Tibial nerve (tissue), 4 donors: ENCODE data around the gene HNRNPLL. TPM values are rescaled to one million over a fixed set of nuclear protein-coding genes. Genes with fewer than 3 reads are reported as not detected.

ENCODE experiments used
- DNase-seq, 2 donors: peaks; one replicate each; pipeline ENCODE4 v3.0.0-alpha.2; 2019; ENCODE audit warnings: low spot score in 2 of 2
- H3K27ac ChIP-seq, 4 donors: fragments of 200-600 bp; sonication (generic) in 3 of 4; one replicate each; pipeline ENCODE4 v1.5.1; 2017 to 2019; ENCODE audit warnings: mild to moderate bottlenecking in 1 of 4
- H3K27me3 ChIP-seq, 2 donors: fragments of 200-600 bp; sonication (generic) in 1 of 2; one replicate each; pipeline versions ENCODE4 v1.5.1 to v1.6.0; 2017 to 2019
- H3K36me3 ChIP-seq, 3 donors: fragments of 200-600 bp; sonication (generic); one replicate each; pipeline ENCODE4 v1.5.1; 2018 to 2019
- H3K4me1 ChIP-seq, 4 donors: fragments of 200-600 bp; sonication (generic) in 3 of 4; one replicate each; pipeline ENCODE4 v1.5.1; 2017 to 2019
- H3K4me3 ChIP-seq, 4 donors: fragments of 200-600 bp; sonication (generic) in 3 of 4; one replicate each; pipeline ENCODE4 v1.5.1; 2017 to 2019; ENCODE audit warnings: mild to moderate bottlenecking in 1 of 4, moderate library complexity in 1 of 4
- H3K9me3 ChIP-seq, 4 donors: fragments of 200-600 bp; sonication (generic) in 3 of 4; one replicate each; pipeline ENCODE4 v1.5.1; 2017 to 2019
- EP300 ChIP-seq, 2 donors: sonication (generic); formaldehyde crosslinking; IDR thresholded peaks; one replicate each; pipeline ENCODE4 v1.6.1; 2017; ENCODE audit warnings: antibody characterized with exemption in 2 of 2, mild to moderate bottlenecking in 1 of 2
- POLR2A ChIP-seq, 2 donors: fragments of 450-650 bp; IDR thresholded peaks; one replicate each; pipeline ENCODE4 v1.6.1; 2017; ENCODE audit warnings: antibody characterized with exemption in 2 of 2, mild to moderate bottlenecking in 2 of 2, moderate library complexity in 2 of 2
- WGBS, 2 donors: methylation state at CpG; one replicate each; pipeline ENCODE4 v1.1.5; 2018; 5-methylcytosine and 5-hydroxymethylcytosine counted together
- total RNA-seq, 4 donors: library from RNA; depleted of rRNA; stranded (reverse); fragments of >200 nt; gene quantifications; one replicate each; pipeline ENCODE4 v1.1.0, GENCODE V29; 2016
- TF ChIP-seq, protein P1 (sequence below), 5 experiments: fragments of 200-600 bp in 3 of 5; fragments of 450-650 bp in 2 of 5; sonication (generic) in 3 of 5; IDR thresholded peaks; one replicate each; pipeline ENCODE4 v1.5.1; 2016 to 2019; ENCODE audit warnings: antibody characterized with exemption in 5 of 5, mild to moderate bottlenecking in 3 of 5, moderate library complexity in 2 of 5

HNRNPLL gene
- total RNA-seq, 4 donors from 2014 or later: 49.5 to 62.5 (median 53.5) TPM

DNA sequence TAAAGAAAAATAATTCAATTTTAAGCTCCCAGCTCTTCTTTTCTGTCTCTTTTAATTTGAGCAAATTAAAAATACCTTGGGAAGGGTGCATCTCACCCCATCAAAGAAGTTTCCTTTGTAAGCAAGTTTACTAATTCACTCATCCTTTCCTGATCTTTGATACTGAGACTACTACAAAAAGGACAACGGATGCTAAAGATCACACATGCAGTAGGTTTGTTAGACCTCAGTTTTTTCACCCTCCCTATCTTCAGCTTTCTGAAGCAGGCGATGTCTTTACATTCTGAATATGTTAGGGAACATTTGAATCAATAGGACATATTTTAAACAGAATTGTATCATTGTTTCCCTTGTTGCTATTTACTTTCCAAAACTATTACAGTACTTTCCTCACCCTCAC, 6.0 kb upstream of the HNRNPLL start:
- Histone ChIP-seq H3K27ac (no peak overlapping the region), H3K9me3 (no peaks in the 10 kb centered on the region), H3K4me3 (no peak overlapping the region), H3K27me3 (no peaks in the 10 kb centered on the region), H3K4me1 (peaks cover 0 to 6% (median 1%) of the 10 kb centered on the region in 4 donors), H3K36me3 (no peaks in the 10 kb centered on the region)
- WGBS, 2 donors: 76 to 81% methylated on average over 2 of the region's 2 CpGs
- no peak for DNase-seq
- TF ChIP-seq, protein P1, sequence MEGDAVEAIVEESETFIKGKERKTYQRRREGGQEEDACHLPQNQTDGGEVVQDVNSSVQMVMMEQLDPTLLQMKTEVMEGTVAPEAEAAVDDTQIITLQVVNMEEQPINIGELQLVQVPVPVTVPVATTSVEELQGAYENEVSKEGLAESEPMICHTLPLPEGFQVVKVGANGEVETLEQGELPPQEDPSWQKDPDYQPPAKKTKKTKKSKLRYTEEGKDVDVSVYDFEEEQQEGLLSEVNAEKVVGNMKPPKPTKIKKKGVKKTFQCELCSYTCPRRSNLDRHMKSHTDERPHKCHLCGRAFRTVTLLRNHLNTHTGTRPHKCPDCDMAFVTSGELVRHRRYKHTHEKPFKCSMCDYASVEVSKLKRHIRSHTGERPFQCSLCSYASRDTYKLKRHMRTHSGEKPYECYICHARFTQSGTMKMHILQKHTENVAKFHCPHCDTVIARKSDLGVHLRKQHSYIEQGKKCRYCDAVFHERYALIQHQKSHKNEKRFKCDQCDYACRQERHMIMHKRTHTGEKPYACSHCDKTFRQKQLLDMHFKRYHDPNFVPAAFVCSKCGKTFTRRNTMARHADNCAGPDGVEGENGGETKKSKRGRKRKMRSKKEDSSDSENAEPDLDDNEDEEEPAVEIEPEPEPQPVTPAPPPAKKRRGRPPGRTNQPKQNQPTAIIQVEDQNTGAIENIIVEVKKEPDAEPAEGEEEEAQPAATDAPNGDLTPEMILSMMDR (IDR thresholded peaks at IDR 0.05): no peak
- no peak for TF ChIP-seq EP300 (IDR thresholded peaks at IDR 0.05)
- TF ChIP-seq POLR2A (IDR thresholded peaks at IDR 0.05): no peak

DNA sequence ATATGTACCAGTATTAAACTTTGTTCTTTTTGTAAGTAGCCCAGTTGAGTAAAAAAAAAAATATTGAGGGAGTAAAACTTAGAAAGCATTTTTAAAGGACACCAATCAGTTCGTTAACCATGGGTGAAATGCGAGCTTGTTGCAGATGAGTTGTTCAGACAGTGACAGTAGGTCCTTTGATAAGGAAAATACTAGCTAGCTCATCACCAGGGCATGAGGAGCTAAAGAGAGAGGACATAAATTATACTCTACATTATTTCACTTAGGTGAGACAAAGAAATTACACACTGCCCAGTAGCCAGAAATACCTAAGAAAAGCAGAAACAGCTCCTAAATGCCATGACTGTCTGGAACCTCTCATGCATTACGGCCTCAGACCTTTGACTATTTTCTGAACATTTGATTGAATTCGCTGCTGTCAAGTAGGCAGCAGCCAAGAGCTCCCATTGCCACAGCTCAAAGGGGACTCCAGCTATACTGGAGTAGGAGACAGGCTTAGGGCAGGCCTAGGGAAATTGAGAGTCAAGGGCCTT, 2.6 kb upstream of the HNRNPLL start:
- Histone ChIP-seq H3K27me3 (no peaks in the 10 kb centered on the region), H3K27ac (no peak overlapping the region), H3K9me3 (no peaks in the 10 kb centered on the region), H3K4me1 (peaks cover 0 to 19% (median 11%) of the 10 kb centered on the region in 4 donors), H3K4me3 (no peak overlapping the region), H3K36me3 (no peaks in the 10 kb centered on the region)
- no peak for TF ChIP-seq EP300 (IDR thresholded peaks at IDR 0.05)
- TF ChIP-seq, protein P1 (IDR thresholded peaks at IDR 0.05): no peak
- no peak for TF ChIP-seq POLR2A (IDR thresholded peaks at IDR 0.05)
- WGBS, 2 donors: 83 to 84% methylated on average over 4 of the region's 4 CpGs
- DNase-seq: no peak

DNA sequence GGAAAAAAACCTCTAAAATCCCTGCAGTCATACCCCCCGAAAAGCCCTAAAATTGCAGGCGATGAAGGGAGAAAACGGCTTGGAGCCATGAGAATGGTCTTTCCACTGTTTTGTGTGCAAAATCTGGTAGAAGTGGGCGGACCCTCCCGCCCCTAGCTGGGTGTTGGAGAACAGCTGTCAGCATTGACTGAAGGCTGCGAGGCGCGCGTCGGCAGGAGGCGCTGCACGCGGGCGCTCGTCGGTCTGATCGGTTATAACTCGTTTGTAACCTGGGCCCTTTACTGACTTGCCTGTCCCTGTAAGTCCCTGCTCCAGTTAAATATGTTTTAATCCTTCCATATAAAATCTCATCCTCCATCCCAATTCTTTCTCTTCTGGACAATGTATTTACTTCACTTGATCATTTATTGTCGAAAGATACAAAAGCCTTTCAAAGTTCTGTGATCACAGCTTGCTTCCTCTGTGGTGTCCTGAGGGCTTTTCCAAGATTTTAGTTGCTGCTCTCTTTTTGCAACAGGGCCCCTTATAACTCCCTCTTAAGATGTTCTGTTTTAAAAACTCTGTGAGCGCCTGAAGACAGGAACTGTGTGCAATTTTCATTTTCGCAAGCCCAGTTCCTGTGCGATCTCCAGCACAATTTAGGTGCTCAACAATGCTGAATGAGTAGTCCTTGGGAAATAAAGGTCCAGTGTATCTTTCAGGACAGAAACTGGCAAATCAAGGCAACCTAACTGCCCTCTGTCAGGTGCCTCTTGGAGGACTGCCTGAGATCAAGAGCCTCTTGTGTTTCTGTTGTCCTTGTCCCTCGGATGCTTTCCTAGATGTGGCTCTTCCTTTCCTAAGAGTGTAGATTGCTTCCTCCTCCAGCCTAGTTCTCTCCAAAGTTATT, 918 bp upstream of the HNRNPLL start:
- no peaks in the 10 kb centered on the region for H3K9me3 ChIP-seq
- no peaks in the 10 kb centered on the region for H3K27me3 ChIP-seq
- H3K4me1 ChIP-seq: peaks cover 0 to 36% (median 27%) of the 10 kb centered on the region in 4 donors
- peak overlapping the region; percentile 96 to 98 (median 98) for H3K27ac ChIP-seq
- WGBS, 2 donors: 15% methylated on average over 23 of the region's 23 CpGs
- DNase-seq: peak; percentile 50 to 66
- H3K36me3 ChIP-seq: no peaks in the 10 kb centered on the region
- peak overlapping the region; percentile 82 to 98 (median 89) for H3K4me3 ChIP-seq
- TF ChIP-seq, protein P1 (IDR thresholded peaks at IDR 0.05): peak; percentile 75 to 95 (median 88)
- no peak for TF ChIP-seq POLR2A (IDR thresholded peaks at IDR 0.05)

DNA sequence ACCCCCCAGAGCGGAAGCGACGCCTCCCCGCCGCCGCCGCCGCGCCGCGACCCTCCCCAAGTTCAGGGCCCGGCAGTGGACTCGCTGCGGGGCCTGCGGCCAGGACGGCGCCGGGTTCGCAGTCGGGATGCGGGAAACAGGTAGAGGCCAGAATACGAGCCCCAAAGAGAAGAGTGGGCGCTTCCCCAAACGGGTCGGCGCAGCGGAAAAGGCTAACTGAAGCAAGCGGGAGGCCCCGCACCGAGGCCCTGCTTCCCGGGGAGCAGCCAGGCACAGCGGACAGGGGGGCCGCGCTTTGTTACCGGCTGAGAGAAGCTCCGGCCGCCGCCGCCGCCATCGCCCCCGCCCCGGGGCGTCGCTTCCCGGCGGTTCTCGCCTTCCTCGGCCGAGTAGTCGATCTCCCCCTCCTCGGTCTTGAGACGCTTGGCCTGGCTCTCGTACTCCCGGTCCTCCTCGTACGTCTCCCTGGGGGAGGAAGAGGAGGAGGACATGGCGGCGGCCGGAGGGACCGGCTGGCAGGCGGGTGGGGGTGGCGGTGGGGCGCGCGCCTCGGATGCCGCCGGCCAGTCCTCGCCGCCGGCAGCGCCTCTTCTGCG, 494 bp downstream of the HNRNPLL start:
- no peaks in the 10 kb centered on the region for H3K27me3 ChIP-seq
- H3K4me3 ChIP-seq: peak overlapping the region; percentile 82 to 98 (median 89)
- no peak for TF ChIP-seq POLR2A (IDR thresholded peaks at IDR 0.05)
- 0 to 1% methylated on average over 35 to 71 of the region's 74 CpGs for WGBS, 2 donors
- DNase-seq: no peak
- H3K27ac ChIP-seq: peak overlapping the region; percentile 96 to 98 (median 98)
- no peaks in the 10 kb centered on the region for H3K36me3 ChIP-seq
- H3K4me1 ChIP-seq: peaks cover 0 to 47% (median 35%) of the 10 kb centered on the region in 4 donors
- no peaks in the 10 kb centered on the region for H3K9me3 ChIP-seq

DNA sequence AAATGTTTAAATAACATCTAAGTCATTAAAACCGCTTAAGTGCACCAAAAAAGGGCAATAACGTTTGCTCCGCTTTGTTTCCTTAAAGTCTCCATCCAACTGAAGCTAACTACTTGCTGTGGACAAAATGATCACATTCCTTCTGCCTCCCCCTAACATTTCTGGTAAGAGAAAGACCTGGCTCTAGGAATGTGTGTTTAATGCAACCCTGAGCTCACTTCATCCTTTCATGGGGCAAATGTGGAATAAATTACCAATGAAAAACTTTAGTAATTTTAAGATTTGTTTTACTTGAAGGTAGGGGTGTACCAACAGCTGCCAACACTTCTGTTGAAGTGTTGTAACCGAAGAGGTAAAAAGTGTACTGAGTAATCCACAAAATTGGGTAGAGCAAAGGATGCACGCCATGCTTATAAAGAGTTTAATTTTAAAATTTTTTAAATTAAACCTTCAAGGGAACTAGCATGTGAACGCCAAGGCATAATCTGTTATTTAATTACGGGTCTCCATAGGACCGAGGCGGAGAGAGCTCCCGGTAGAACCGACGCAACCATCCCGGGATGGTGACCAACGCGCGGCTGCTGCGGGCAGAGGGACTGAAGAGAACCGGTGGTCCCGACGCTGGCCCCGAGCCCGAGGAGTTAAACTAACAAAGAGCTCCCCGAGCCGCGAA, 1.1 kb downstream of the HNRNPLL start:
- H3K4me1 ChIP-seq: peaks cover 0 to 54% (median 40%) of the 10 kb centered on the region in 4 donors
- WGBS, 2 donors: 1% methylated on average over 25 of the region's 25 CpGs

More for the DNA sequence above, 1.1 kb downstream of the HNRNPLL start:
- Histone ChIP-seq H3K27ac (peak overlapping the region; percentile 96 to 98 (median 98)), H3K4me3 (peak overlapping the region; percentile 82 to 98 (median 89)), H3K27me3 (no peaks in the 10 kb centered on the region), H3K36me3 (no peaks in the 10 kb centered on the region), H3K9me3 (no peaks in the 10 kb centered on the region)
- DNase-seq: no peak
- TF ChIP-seq, protein P1 (IDR thresholded peaks at IDR 0.05): no peak
- no peak for TF ChIP-seq POLR2A (IDR thresholded peaks at IDR 0.05)
- no peak for TF ChIP-seq EP300 (IDR thresholded peaks at IDR 0.05)
